SU-DHL-6 (cell line): ENCODE measurements around the gene HSD11B2.

Experiments used
- EZH2phosphoT487 ChIP-seq: fragments of 200-600 bp; sonication (generic), shearing (Covaris generic); conservative IDR thresholded peaks from 2 replicates; pipeline ENCODE4 v1.6.1; 2018; ENCODE audit warnings: mild to moderate bottlenecking, antibody characterized with exemption, low read length, moderate library complexity, mixed read lengths
- TF ChIP-seq, protein P1 (sequence below): fragments of 200-600 bp; sonication (generic); IDR thresholded peaks from one replicate; pipeline ENCODE4 v1.5.1; 2017; ENCODE audit warnings: antibody characterized with exemption, mild to moderate bottlenecking, low read length, moderate library complexity; ENCODE audit not compliant: insufficient read depth, poor library complexity, severe bottlenecking

- TF ChIP-seq, protein P1, sequence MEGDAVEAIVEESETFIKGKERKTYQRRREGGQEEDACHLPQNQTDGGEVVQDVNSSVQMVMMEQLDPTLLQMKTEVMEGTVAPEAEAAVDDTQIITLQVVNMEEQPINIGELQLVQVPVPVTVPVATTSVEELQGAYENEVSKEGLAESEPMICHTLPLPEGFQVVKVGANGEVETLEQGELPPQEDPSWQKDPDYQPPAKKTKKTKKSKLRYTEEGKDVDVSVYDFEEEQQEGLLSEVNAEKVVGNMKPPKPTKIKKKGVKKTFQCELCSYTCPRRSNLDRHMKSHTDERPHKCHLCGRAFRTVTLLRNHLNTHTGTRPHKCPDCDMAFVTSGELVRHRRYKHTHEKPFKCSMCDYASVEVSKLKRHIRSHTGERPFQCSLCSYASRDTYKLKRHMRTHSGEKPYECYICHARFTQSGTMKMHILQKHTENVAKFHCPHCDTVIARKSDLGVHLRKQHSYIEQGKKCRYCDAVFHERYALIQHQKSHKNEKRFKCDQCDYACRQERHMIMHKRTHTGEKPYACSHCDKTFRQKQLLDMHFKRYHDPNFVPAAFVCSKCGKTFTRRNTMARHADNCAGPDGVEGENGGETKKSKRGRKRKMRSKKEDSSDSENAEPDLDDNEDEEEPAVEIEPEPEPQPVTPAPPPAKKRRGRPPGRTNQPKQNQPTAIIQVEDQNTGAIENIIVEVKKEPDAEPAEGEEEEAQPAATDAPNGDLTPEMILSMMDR, result no peak
- TF ChIP-seq EZH2phosphoT487, result no peak
Measured at GRCh38 chr16:67483150-67483549, 52.2 kb downstream of the HSD11B2 start, which contains the start of gene AGRP.
